ENCODE measurements around the gene NUTM2D. TPM values are rescaled to one million over a fixed set of nuclear protein-coding genes. Genes with fewer than 3 reads are reported as not detected.
"Not testable (repeated sequence)": the region's sequence is repeated elsewhere in the genome, so short reads cannot be mapped to it uniquely, and the experiment has no call there.

Gene NUTM2D
- total and polyA plus RNA-seq, 9 of the 15 experiments (the other 6 are each of a cell fraction or from before 2014, with no cell fraction given), result 0.01 to 8.6 (median 5.3) TPM

DNA sequence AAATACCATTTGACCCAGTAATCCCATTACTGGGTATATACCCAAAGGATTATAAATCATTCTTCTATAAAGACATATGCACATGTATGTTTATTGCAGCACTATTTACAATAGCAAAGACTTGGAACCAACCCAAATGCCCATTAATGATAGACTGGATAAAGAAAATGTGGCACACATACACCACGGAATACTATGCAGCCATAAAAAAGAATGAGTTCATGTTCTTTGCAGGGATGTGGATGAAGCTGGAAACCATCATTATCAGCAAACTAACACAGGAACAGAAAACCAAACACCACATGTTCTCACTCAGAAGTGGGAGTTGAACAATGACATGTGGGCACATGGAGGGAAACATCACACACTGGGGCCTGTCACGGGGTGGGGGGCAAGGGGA is 7.4 kb upstream of the NUTM2D start:
- H3K9me1 ChIP-seq (ENCODE audit: control insufficient read depth, insufficient read depth, low read length); H3K36me3 ChIP-seq (ENCODE audit: control insufficient read depth, insufficient read depth, low read length); CTCF ChIA-PET (ENCODE audit: low intra/inter-chr PET ratio); DNase-seq (ENCODE audit: extremely low read depth in 1 of 4, low spot score in 3 of 4); BruUV-seq (replicated peaks); H3K4me1 ChIP-seq (replicated peaks in 1 of 2; ENCODE audit: control insufficient read depth in 2 of 2, insufficient read depth in 2 of 2, low read length in 2 of 2); H4K20me1 ChIP-seq (replicated peaks; ENCODE audit: control insufficient read depth, insufficient read depth, low read length); H3K9me3 ChIP-seq (replicated peaks; ENCODE audit: control insufficient read depth, insufficient read depth, low read depth, low read length); POLR2A ChIA-PET; in situ Hi-C loops (cut with MboI); H3K4me2 ChIP-seq (ENCODE audit: insufficient read depth, low read length); H3K9ac ChIP-seq (ENCODE audit: insufficient read depth in 1 of 2, low read depth in 2 of 2, low read length in 2 of 2); FAIRE-seq; H3K4me3 ChIP-seq; intact Hi-C loops (cut with micrococcal nuclease); H2AFZ ChIP-seq (ENCODE audit: low read depth, low read length); H3K79me2 ChIP-seq (ENCODE audit: control insufficient read depth, insufficient read depth, low read length); ATAC-seq; H3K27me3 ChIP-seq (ENCODE audit: control insufficient read depth in 2 of 2, insufficient read depth in 2 of 2, low read length in 2 of 2); H3K27ac ChIP-seq (ENCODE audit: extremely low read depth, low read depth, low read length): not testable (repeated sequence)
- TF ChIP-seq ZNF146 (CRISPR knock-in tag; IDR thresholded peaks at IDR 0.05; ENCODE audit: unreplicated experiment), result peak; percentile 59
- no CpG with 5 or more reads among the region's 2 CpGs for WGBS (ENCODE audit: insufficient coverage, low coverage, missing lambda C conversion rate)

DNA sequence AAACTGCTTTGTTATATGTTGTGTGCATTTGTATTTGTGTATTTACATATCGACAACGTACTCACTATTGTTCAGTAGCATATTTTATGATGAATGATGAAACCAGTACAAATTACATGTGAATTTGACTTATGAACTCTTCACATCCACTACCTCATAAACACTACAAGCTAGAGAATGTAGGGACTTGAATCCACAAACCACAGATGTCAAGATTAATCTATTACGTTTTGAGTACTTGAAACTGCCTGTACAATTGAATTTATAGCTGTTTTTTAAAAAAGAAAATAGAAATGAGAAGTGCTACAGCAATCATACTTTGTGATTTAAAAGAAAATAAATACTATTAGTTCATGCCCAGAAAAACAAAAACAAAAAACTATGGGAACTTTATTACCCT is 4.7 kb upstream of the NUTM2D start:
- DNase-seq (ENCODE audit: extremely low read depth in 1 of 4, low spot score in 3 of 4); H4K20me1 ChIP-seq (replicated peaks; ENCODE audit: control insufficient read depth, insufficient read depth, low read length); H3K9me3 ChIP-seq (replicated peaks; ENCODE audit: control insufficient read depth, insufficient read depth, low read depth, low read length); intact Hi-C loops (cut with micrococcal nuclease); CTCF ChIA-PET (ENCODE audit: low intra/inter-chr PET ratio); POLR2A ChIA-PET; BruUV-seq (replicated peaks); H3K4me1 ChIP-seq (replicated peaks in 1 of 2; ENCODE audit: control insufficient read depth in 2 of 2, insufficient read depth in 2 of 2, low read length in 2 of 2); H3K9me1 ChIP-seq (ENCODE audit: control insufficient read depth, insufficient read depth, low read length); H3K9ac ChIP-seq (ENCODE audit: insufficient read depth in 1 of 2, low read depth in 2 of 2, low read length in 2 of 2); H3K79me2 ChIP-seq (ENCODE audit: control insufficient read depth, insufficient read depth, low read length); H3K27ac ChIP-seq (ENCODE audit: extremely low read depth, low read depth, low read length); H3K4me2 ChIP-seq (ENCODE audit: insufficient read depth, low read length); H3K27me3 ChIP-seq (ENCODE audit: control insufficient read depth in 2 of 2, insufficient read depth in 2 of 2, low read length in 2 of 2); H3K36me3 ChIP-seq (ENCODE audit: control insufficient read depth, insufficient read depth, low read length); H2AFZ ChIP-seq (ENCODE audit: low read depth, low read length); FAIRE-seq; H3K4me3 ChIP-seq; in situ Hi-C loops (cut with MboI): not testable (repeated sequence)
- ATAC-seq, result peak; percentile 65
- WGBS (ENCODE audit: insufficient coverage, low coverage, missing lambda C conversion rate), result 20% methylated on average over 3 of the region's 3 CpGs

DNA sequence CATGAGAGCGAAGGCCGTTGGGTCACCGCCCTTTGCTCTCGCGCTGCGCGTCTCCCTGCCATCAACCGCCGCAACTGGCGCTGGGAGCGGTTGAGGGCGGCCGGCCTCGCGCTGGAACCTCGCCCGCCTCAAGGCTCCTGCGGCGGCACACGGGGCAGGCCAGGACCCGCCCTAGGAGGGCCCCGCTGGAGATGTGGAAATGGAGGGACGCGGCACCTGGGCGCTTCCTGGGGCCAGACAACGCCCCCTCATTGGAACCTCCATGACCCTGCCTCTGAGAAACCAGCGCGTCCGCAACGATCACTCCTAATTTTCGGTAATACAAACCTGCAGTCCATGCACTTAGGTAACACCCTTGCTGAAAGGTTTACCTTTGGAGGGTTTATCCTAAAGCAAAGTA is 2.4 kb upstream of the NUTM2D start:
- BruUV-seq (replicated peaks); H3K4me1 ChIP-seq (replicated peaks in 1 of 2; ENCODE audit: control insufficient read depth in 2 of 2, insufficient read depth in 2 of 2, low read length in 2 of 2); POLR2A ChIA-PET; H3K27me3 ChIP-seq (ENCODE audit: control insufficient read depth in 2 of 2, insufficient read depth in 2 of 2, low read length in 2 of 2); FAIRE-seq; H3K4me3 ChIP-seq; intact Hi-C loops (cut with micrococcal nuclease); H3K36me3 ChIP-seq (ENCODE audit: control insufficient read depth, insufficient read depth, low read length); in situ Hi-C loops (cut with MboI); H3K4me2 ChIP-seq (ENCODE audit: insufficient read depth, low read length); H3K27ac ChIP-seq (ENCODE audit: extremely low read depth, low read depth, low read length); H3K9me1 ChIP-seq (ENCODE audit: control insufficient read depth, insufficient read depth, low read length); H3K79me2 ChIP-seq (ENCODE audit: control insufficient read depth, insufficient read depth, low read length); H3K9ac ChIP-seq (ENCODE audit: insufficient read depth in 1 of 2, low read depth in 2 of 2, low read length in 2 of 2); DNase-seq (ENCODE audit: extremely low read depth in 1 of 4, low spot score in 3 of 4); H4K20me1 ChIP-seq (replicated peaks; ENCODE audit: control insufficient read depth, insufficient read depth, low read length); H2AFZ ChIP-seq (ENCODE audit: low read depth, low read length); H3K9me3 ChIP-seq (replicated peaks; ENCODE audit: control insufficient read depth, insufficient read depth, low read depth, low read length); CTCF ChIA-PET (ENCODE audit: low intra/inter-chr PET ratio); ATAC-seq: not testable (repeated sequence)
- WGBS (ENCODE audit: insufficient coverage, low coverage, missing lambda C conversion rate), result 100% methylated on average over 1 of the region's 31 CpGs

DNA sequence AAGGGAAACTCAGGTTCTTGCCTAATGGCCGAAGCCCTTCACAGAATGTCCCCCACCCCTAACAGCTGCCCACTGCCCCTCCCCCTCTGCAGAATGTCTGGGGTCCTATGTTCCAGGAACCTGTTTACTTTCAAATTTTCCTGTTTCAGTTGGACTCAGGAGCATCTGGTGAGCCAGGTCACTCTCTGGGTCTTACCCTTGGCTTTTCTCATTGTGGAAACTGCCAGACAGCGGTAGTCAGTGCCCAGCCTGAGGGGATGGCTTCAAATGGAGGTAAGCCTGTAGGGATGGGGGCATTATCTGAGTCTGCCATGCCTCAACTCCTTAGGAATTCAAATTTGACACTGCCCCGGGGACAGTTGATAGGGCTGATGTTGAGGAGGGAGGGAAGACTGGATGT is 615 bp downstream of the NUTM2D start:
- DNase-seq (ENCODE audit: extremely low read depth in 1 of 4, low spot score in 3 of 4); H3K9ac ChIP-seq (ENCODE audit: insufficient read depth in 1 of 2, low read depth in 2 of 2, low read length in 2 of 2); BruUV-seq (replicated peaks); H2AFZ ChIP-seq (ENCODE audit: low read depth, low read length); H4K20me1 ChIP-seq (replicated peaks; ENCODE audit: control insufficient read depth, insufficient read depth, low read length); H3K79me2 ChIP-seq (ENCODE audit: control insufficient read depth, insufficient read depth, low read length); H3K27ac ChIP-seq (ENCODE audit: extremely low read depth, low read depth, low read length); H3K4me3 ChIP-seq; H3K27me3 ChIP-seq (ENCODE audit: control insufficient read depth in 2 of 2, insufficient read depth in 2 of 2, low read length in 2 of 2); H3K36me3 ChIP-seq (ENCODE audit: control insufficient read depth, insufficient read depth, low read length); intact Hi-C loops (cut with micrococcal nuclease); H3K9me1 ChIP-seq (ENCODE audit: control insufficient read depth, insufficient read depth, low read length); FAIRE-seq; POLR2A ChIA-PET; H3K4me1 ChIP-seq (replicated peaks in 1 of 2; ENCODE audit: control insufficient read depth in 2 of 2, insufficient read depth in 2 of 2, low read length in 2 of 2); H3K9me3 ChIP-seq (replicated peaks; ENCODE audit: control insufficient read depth, insufficient read depth, low read depth, low read length); CTCF ChIA-PET (ENCODE audit: low intra/inter-chr PET ratio); in situ Hi-C loops (cut with MboI); H3K4me2 ChIP-seq (ENCODE audit: insufficient read depth, low read length); ATAC-seq: not testable (repeated sequence)
- WGBS (ENCODE audit: insufficient coverage, low coverage, missing lambda C conversion rate), result 76% methylated on average over 1 of the region's 3 CpGs
